ENCODE data around the gene SETD3. TPM values are rescaled to one million over a fixed set of nuclear protein-coding genes. Genes with fewer than 3 reads are reported as not detected.

The SETD3 gene
- total RNA-seq, 1 donor from 2014 or later, result 36.1 TPM

GRCh38 chr14:99502989-99503421 is 22.3 kb upstream of the SETD3 start:
- H3K4me1 Mint-ChIP-seq, result no peaks in the 10 kb centered on the region
- TF ChIP-seq CTCF (conservative IDR thresholded peaks at IDR 0.05), result no peak
- H3K4me3 Mint-ChIP-seq, result no peak overlapping the region
- H3K27me3 Mint-ChIP-seq (ENCODE audit: low read depth), result no peaks in the 10 kb centered on the region
- H3K9me3 Mint-ChIP-seq, result no peaks in the 10 kb centered on the region
- H3K36me3 Mint-ChIP-seq (ENCODE audit: low read depth), result peaks cover 8% of the 10 kb centered on the region
- no peak for DNase-seq (ENCODE audit: low read depth, low spot score)
- H3K27ac Mint-ChIP-seq (ENCODE audit: unreplicated experiment), result no peak overlapping the region

GRCh38 chr14:99497894-99498293 is 17.2 kb upstream of the SETD3 start:
- Mint-ChIP-seq H3K4me3 (no peak overlapping the region), H3K27ac (ENCODE audit: unreplicated experiment) (no peak overlapping the region), H3K36me3 (ENCODE audit: low read depth) (peaks cover 9% of the 10 kb centered on the region), H3K4me1 (no peaks in the 10 kb centered on the region), H3K9me3 (no peaks in the 10 kb centered on the region), H3K27me3 (ENCODE audit: low read depth) (no peaks in the 10 kb centered on the region)
- no peak for DNase-seq (ENCODE audit: low read depth, low spot score)
- TF ChIP-seq CTCF (conservative IDR thresholded peaks at IDR 0.05), result no peak

- peaks cover 9% of the 10 kb centered on the region for H3K36me3 Mint-ChIP-seq (ENCODE audit: low read depth)
- no peaks in the 10 kb centered on the region for H3K4me1 Mint-ChIP-seq
- no peak for TF ChIP-seq CTCF (conservative IDR thresholded peaks at IDR 0.05)
- no peak overlapping the region for H3K27ac Mint-ChIP-seq (ENCODE audit: unreplicated experiment)
- H3K27me3 Mint-ChIP-seq (ENCODE audit: low read depth), result no peaks in the 10 kb centered on the region
- no peaks in the 10 kb centered on the region for H3K9me3 Mint-ChIP-seq
- no peak overlapping the region for H3K4me3 Mint-ChIP-seq
- no peak for DNase-seq (ENCODE audit: low read depth, low spot score)
Observed at GRCh38 chr14:99497341-99497740, 16.7 kb upstream of the SETD3 start.

- H3K27ac Mint-ChIP-seq (ENCODE audit: unreplicated experiment), result no peak overlapping the region
- no peaks in the 10 kb centered on the region for H3K9me3 Mint-ChIP-seq
- peaks cover 24% of the 10 kb centered on the region for H3K4me1 Mint-ChIP-seq
- H3K36me3 Mint-ChIP-seq (ENCODE audit: low read depth), result no peaks in the 10 kb centered on the region
- H3K4me3 Mint-ChIP-seq, result peak overlapping the region; percentile 33
- no peaks in the 10 kb centered on the region for H3K27me3 Mint-ChIP-seq (ENCODE audit: low read depth)
- TF ChIP-seq CTCF (conservative IDR thresholded peaks at IDR 0.05), result no peak
- no peak for DNase-seq (ENCODE audit: low read depth, low spot score)
Observed at GRCh38 chr14:99484106-99484505, 3.4 kb upstream of the SETD3 start.

GRCh38 chr14:99481745-99482099 is 1.1 kb upstream of the SETD3 start:
- Mint-ChIP-seq H3K27me3 (ENCODE audit: low read depth) (no peaks in the 10 kb centered on the region), H3K9me3 (no peaks in the 10 kb centered on the region), H3K4me3 (peak overlapping the region; percentile 100)

More at GRCh38 chr14:99481745-99482099, 1.1 kb upstream of the SETD3 start:
- no peaks in the 10 kb centered on the region for H3K36me3 Mint-ChIP-seq (ENCODE audit: low read depth)
- no peak for DNase-seq (ENCODE audit: low read depth, low spot score)
- TF ChIP-seq CTCF (conservative IDR thresholded peaks at IDR 0.05), result peak; percentile 18
- H3K4me1 Mint-ChIP-seq, result peaks cover 34% of the 10 kb centered on the region
- peak overlapping the region; percentile 99 for H3K27ac Mint-ChIP-seq (ENCODE audit: unreplicated experiment)

All from neural crest cell (in vitro differentiated cells).